PFSK-1 (cell line): Measurements from ENCODE around the gene ANAPC16.

Experiments
- FOXP2 ChIP-seq: optimal IDR thresholded peaks from 2 replicates; pipeline ENCODE3; 2011; ENCODE audit warnings: borderline replicate concordance, control low read depth, inconsistent platforms; ENCODE audit not compliant: insufficient read depth; ENCODE audit errors: extremely low read length, extremely low read depth
- POLR2AphosphoS5 ChIP-seq: IDR thresholded peaks from 2 replicates; pipeline ENCODE4 v1.6.1; 2012; ENCODE audit warnings: low read depth, mild to moderate bottlenecking, control low read depth, low read length, moderate library complexity
- REST ChIP-seq, 2 experiments: IDR thresholded peaks; 2 replicates each; pipeline versions ENCODE4 v1.6.1 to v1.8.0; 2011 to 2012; ENCODE audit warnings: low read depth in 2 of 2, low read length in 2 of 2, control low read depth in 1 of 2, inconsistent platforms in 1 of 2, mild to moderate bottlenecking in 1 of 2, moderate library complexity in 1 of 2; ENCODE audit not compliant: insufficient read depth in 1 of 2
- SIN3A ChIP-seq: IDR thresholded peaks from 2 replicates; pipeline ENCODE4 v1.6.1; 2012; ENCODE audit warnings: mild to moderate bottlenecking, low read length, moderate library complexity, borderline replicate concordance; ENCODE audit not compliant: insufficient read depth
- TAF1 ChIP-seq: IDR thresholded peaks from 2 replicates; pipeline ENCODE4 v1.6.1; 2012; ENCODE audit warnings: low read length, control low read depth, borderline replicate concordance; ENCODE audit not compliant: insufficient read depth

Gene ANAPC16

GRCh38 chr10:72171175-72171630 lies 44.6 kb upstream of the ANAPC16 start:
- no peak for TF ChIP-seq SIN3A
- no peak for TF ChIP-seq TAF1

GRCh38 chr10:72173262-72173618 lies 42.6 kb upstream of the ANAPC16 start:
- TF ChIP-seq REST (IDR thresholded peaks at IDR 0.05; ENCODE audit: insufficient read depth in 1 of 2, low read depth in 2 of 2, low read length in 2 of 2) (no peak), TAF1 (no peak), FOXP2 (no peak), SIN3A (no peak), POLR2AphosphoS5 (no peak)

DNA sequence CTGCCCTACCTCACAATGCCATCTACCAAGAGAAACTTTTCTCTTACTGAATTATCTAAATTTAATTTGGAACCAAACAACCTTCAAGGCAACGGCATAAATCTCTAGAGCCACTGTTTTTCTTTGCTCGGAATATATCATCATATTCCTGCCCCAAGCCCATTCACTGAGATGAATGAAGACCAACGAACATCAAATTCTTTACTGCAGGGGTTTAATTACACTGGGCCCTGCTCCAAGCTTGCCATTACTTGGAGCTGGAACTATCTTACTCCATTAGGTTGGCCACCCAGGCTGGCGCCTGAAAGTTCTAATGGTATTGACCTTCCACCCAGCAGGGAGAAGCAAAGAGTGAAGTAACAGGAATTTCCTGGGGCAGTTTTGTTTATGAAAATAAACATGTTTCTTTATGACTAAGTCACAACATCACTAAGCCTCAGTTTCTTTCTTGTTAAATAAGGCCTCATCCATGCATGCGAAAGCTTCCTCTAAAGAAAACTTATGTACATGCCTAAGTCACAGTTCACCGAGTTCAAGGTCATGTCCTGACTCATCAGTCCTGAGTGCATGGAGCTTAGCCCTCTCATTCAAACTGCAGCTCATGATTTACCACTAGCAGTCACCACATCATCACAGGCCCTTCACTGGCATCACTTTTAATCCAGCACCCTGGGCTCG lies 42.1 kb upstream of the ANAPC16 start:
- TF ChIP-seq REST (IDR thresholded peaks at IDR 0.05; ENCODE audit: insufficient read depth in 1 of 2, low read depth in 2 of 2, low read length in 2 of 2) (no peak), POLR2AphosphoS5 (no peak), FOXP2 (no peak), TAF1 (no peak), SIN3A (no peak)

GRCh38 chr10:72174297-72174662 lies 41.5 kb upstream of the ANAPC16 start:
- no peak for TF ChIP-seq FOXP2
- no peak for TF ChIP-seq POLR2AphosphoS5
- no peak for TF ChIP-seq REST (IDR thresholded peaks at IDR 0.05; ENCODE audit: insufficient read depth in 1 of 2, low read depth in 2 of 2, low read length in 2 of 2)
- TF ChIP-seq TAF1, result no peak
- TF ChIP-seq SIN3A, result no peak

GRCh38 chr10:72175149-72175548 lies 40.7 kb upstream of the ANAPC16 start:
- no peak for TF ChIP-seq SIN3A
- TF ChIP-seq TAF1, result no peak
- no peak for TF ChIP-seq FOXP2
- no peak for TF ChIP-seq POLR2AphosphoS5
- no peak for TF ChIP-seq REST (IDR thresholded peaks at IDR 0.05; ENCODE audit: insufficient read depth in 1 of 2, low read depth in 2 of 2, low read length in 2 of 2)
